Body of pancreas (tissue), 4 donors: ENCODE measurements around the gene SV2B. TPM values are rescaled to one million over a fixed set of nuclear protein-coding genes. Genes with fewer than 3 reads are reported as not detected.

Experiments
- ATAC-seq: fragments of 150-250 bp; one replicate; pipeline ENCODE4 v1.9.1; 2016
- DNase-seq, 4 donors: peaks; one replicate each; pipeline ENCODE4 v3.0.0-alpha.2; 2019
- H3K27ac ChIP-seq, 4 donors: fragments of 200-600 bp; sonication (generic); 1 replicate in 3 of 4; 2 replicates in 1 of 4; pipeline versions ENCODE4 v1.5.1 to v1.6.1; 2016 to 2019; ENCODE audit warnings: mild to moderate bottlenecking in 1 of 4, mixed read lengths in 1 of 4, moderate library complexity in 1 of 4
- H3K27me3 ChIP-seq, 2 donors: fragments of 200-600 bp; sonication (generic); one replicate each; pipeline ENCODE4 v1.6.0; 2016; ENCODE audit warnings: mild to moderate bottlenecking in 1 of 2
- H3K36me3 ChIP-seq, 2 donors: fragments of 200-600 bp; sonication (generic); replicated peaks in 1 of 2; 2 replicates each; pipeline ENCODE4 v1.5.1; 2016; ENCODE audit warnings: low read depth in 2 of 2; ENCODE audit not compliant: insufficient read depth in 1 of 2
- H3K4me1 ChIP-seq: fragments of 200-600 bp; sonication (generic); one replicate; pipeline ENCODE4 v1.6.0; 2016
- H3K4me3 ChIP-seq, 2 donors: fragments of 200-600 bp; sonication (generic); 1 replicate in 1 of 2; 2 replicates in 1 of 2; pipeline ENCODE4 v1.5.1; 2016 to 2019
- H3K9me3 ChIP-seq, 3 donors: fragments of 200-600 bp; sonication (generic); 1 replicate in 2 of 3; 2 replicates in 1 of 3; pipeline ENCODE4 v1.5.1; 2016
- POLR2A ChIP-seq, 3 donors: fragments of 450-650 bp; IDR thresholded peaks; one replicate each; pipeline ENCODE4 v1.6.1; 2016; ENCODE audit warnings: antibody characterized with exemption in 3 of 3, mild to moderate bottlenecking in 2 of 3
- WGBS, 2 donors: methylation state at CpG; one replicate each; pipeline ENCODE4 v1.1.5; 2017; 5-methylcytosine and 5-hydroxymethylcytosine counted together
- intact Hi-C: fragments of 100-400 bp; cut with DNase I; formaldehyde crosslinking; loops from one replicate; pipeline ENCODE4 v1.15.1; 2023
- total RNA-seq, 2 donors: library from RNA; depleted of rRNA; stranded (reverse); fragments of >200 nt; gene quantifications; one replicate each; pipeline ENCODE4 v1.1.0, GENCODE V29; 2016
- TF ChIP-seq, protein P1 (sequence below), 7 experiments: fragments of 450-650 bp in 4 of 7; fragments of 200-600 bp in 3 of 7; sonication (generic) in 3 of 7; IDR thresholded peaks; one replicate each; pipeline ENCODE4 v1.5.1; 2016 to 2019; ENCODE audit warnings: antibody characterized with exemption in 7 of 7

SV2B gene
- total RNA-seq, 2 donors from 2014 or later = 0.78 to 20.4 TPM

DNA sequence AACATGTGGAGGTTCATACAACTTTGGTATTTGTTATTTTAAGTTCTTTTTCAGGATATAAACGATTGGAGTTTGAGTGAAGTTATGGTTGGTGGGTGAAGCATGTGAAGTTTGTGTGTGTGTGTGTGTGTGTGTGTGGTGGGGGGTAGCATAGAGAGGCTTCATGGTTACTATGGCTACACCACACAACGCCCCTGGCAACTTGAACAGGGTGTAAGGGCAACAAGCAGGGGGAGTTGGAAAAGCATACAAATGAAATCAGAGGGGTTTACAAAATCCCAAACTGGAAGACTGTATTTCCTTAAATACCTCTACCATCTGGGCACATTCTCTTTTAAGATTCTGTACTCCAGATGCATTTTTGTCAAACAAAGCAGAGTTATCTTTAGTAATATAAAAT lies 207.5 kb downstream of the SV2B start:
- ATAC-seq (no peak), DNase-seq (no peak)
- Histone ChIP-seq H3K27me3 (no peaks in the 10 kb centered on the region), H3K27ac (no peak overlapping the region), H3K36me3 (no peaks in the 10 kb centered on the region), H3K4me1 (peaks cover 5% of the 10 kb centered on the region), H3K4me3 (no peak overlapping the region), H3K9me3 (no peaks in the 10 kb centered on the region)
- TF ChIP-seq POLR2A (IDR thresholded peaks at IDR 0.05) = no peak
- TF ChIP-seq, protein P1, sequence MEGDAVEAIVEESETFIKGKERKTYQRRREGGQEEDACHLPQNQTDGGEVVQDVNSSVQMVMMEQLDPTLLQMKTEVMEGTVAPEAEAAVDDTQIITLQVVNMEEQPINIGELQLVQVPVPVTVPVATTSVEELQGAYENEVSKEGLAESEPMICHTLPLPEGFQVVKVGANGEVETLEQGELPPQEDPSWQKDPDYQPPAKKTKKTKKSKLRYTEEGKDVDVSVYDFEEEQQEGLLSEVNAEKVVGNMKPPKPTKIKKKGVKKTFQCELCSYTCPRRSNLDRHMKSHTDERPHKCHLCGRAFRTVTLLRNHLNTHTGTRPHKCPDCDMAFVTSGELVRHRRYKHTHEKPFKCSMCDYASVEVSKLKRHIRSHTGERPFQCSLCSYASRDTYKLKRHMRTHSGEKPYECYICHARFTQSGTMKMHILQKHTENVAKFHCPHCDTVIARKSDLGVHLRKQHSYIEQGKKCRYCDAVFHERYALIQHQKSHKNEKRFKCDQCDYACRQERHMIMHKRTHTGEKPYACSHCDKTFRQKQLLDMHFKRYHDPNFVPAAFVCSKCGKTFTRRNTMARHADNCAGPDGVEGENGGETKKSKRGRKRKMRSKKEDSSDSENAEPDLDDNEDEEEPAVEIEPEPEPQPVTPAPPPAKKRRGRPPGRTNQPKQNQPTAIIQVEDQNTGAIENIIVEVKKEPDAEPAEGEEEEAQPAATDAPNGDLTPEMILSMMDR (IDR thresholded peaks at IDR 0.05) = no peak
- intact Hi-C loops = loop anchor here (5.0 kb wide), 1 partner anchor 775 kb away; no protein-coding TSS in a partner anchor
- 27 to 50% methylated on average over 2 of the region's 2 CpGs for WGBS, 2 donors

DNA sequence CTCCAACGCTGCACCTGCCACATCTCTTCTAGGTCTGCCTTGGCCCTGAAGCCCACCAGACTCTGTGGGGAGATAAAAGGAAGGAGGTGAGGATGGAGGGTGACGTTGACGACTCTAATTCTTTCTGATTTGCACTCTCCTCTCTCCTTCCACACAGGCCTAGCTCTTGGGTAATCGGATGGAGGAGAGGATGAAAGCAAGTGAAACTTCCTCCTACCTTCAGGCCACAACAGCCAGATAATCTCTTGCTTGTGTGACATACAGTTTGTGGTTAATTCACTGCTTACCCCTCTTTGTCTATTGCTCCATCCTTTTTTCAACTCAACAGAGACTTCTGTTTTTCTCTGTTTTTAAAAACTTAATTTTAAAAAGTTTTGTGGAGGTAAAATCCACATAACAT lies 208.1 kb downstream of the SV2B start:
- Histone ChIP-seq H3K4me1 (no peaks in the 10 kb centered on the region), H3K27ac (no peak overlapping the region), H3K36me3 (no peaks in the 10 kb centered on the region), H3K4me3 (no peak overlapping the region), H3K27me3 (no peaks in the 10 kb centered on the region), H3K9me3 (no peaks in the 10 kb centered on the region)
- ATAC-seq = no peak
- 52 to 58% methylated on average over 4 of the region's 4 CpGs for WGBS, 2 donors
- no peak for TF ChIP-seq POLR2A (IDR thresholded peaks at IDR 0.05)
- TF ChIP-seq, protein P1 (IDR thresholded peaks at IDR 0.05) = no peak
- no peak for DNase-seq
- intact Hi-C loops = loop anchor here (5.0 kb wide), 1 partner anchor 774 kb away; no protein-coding TSS in a partner anchor

DNA sequence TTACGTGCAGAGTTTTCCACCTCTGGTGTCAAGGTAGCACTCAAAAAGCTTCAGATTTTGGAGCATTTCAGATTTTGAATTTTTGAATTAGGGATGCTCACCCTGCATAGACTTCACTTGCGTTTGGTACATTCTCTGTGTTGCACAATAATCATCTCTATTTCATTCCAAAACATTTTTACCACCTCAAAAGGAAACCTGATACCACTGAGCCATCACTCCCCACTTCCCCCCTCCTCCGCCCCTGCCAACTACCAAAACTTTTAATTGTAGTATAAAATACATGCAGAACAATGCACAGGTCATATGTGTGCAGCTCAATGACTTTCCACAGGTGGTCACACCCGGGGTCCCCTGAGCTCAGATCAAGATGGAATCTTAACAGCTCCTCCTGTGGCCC lies 208.8 kb downstream of the SV2B start:
- DNase-seq (no peak), ATAC-seq (no peak)
- intact Hi-C loops = loop anchor here (5.0 kb wide), 1 partner anchor 773 kb away; no protein-coding TSS in a partner anchor
- H3K4me3 ChIP-seq = no peak overlapping the region
- no peak for TF ChIP-seq POLR2A (IDR thresholded peaks at IDR 0.05)
- TF ChIP-seq, protein P1 (IDR thresholded peaks at IDR 0.05) = no peak
- H3K27ac ChIP-seq = no peak overlapping the region
- 51 to 56% methylated on average over 4 of the region's 4 CpGs for WGBS, 2 donors
- H3K4me1 ChIP-seq = no peaks in the 10 kb centered on the region
- no peaks in the 10 kb centered on the region for H3K27me3 ChIP-seq
- no peaks in the 10 kb centered on the region for H3K9me3 ChIP-seq
- no peaks in the 10 kb centered on the region for H3K36me3 ChIP-seq

DNA sequence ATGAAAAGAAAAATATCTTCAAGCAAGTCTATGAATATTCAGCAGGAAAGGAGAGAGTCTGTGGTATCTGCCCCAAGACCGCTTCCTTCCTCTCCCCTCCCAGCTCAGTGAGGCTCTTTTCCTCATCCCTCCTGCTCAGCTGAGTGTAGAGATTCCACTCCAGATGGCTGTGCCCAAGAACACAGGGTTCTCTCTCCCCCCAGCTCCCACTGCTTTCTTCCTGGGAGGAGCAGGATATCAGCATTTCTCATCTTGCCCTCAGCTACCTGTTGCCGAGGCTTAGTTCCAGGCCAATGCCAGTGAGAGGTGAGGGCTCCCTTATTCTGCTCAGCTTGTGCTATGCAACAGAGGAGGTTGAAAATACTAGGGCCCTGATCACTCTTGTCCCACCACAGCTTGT lies 211.9 kb downstream of the SV2B start:
- 75 to 82% methylated on average over 2 of the region's 2 CpGs for WGBS, 2 donors
- no peaks in the 10 kb centered on the region for H3K36me3 ChIP-seq
- H3K9me3 ChIP-seq = no peaks in the 10 kb centered on the region
- ATAC-seq = no peak
- H3K27ac ChIP-seq = no peak overlapping the region
- TF ChIP-seq, protein P1 (IDR thresholded peaks at IDR 0.05) = no peak
- TF ChIP-seq POLR2A (IDR thresholded peaks at IDR 0.05) = no peak
- no peaks in the 10 kb centered on the region for H3K27me3 ChIP-seq
- no peak overlapping the region for H3K4me3 ChIP-seq
- no peak for DNase-seq
- intact Hi-C loops = loop anchor here (5.0 kb wide), 1 partner anchor 390 kb away; no protein-coding TSS in a partner anchor
- no peaks in the 10 kb centered on the region for H3K4me1 ChIP-seq

DNA sequence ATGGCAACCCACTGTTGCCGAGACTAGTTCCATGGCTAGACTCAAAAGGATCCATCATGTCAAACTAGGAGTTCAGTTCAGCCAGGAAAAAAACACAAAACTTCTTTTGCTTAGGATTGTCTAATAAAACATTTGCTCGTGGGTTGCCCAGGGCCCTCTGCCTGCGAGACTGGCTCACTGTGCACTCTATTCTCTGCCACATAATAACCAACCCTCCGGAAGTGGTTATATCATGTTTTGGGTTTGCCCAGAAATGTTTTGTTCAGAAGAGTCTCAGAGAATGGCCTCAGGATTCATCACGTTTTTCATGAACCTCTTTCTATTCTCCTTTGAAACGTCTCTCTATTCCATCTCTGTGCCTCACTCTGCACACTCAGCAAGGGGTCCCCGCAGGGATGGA lies 216.1 kb downstream of the SV2B start:
- Histone ChIP-seq H3K36me3 (no peaks in the 10 kb centered on the region), H3K4me1 (no peaks in the 10 kb centered on the region), H3K27ac (no peak overlapping the region), H3K4me3 (no peak overlapping the region), H3K27me3 (no peaks in the 10 kb centered on the region), H3K9me3 (no peaks in the 10 kb centered on the region)
- ATAC-seq (no peak), DNase-seq (no peak)
- TF ChIP-seq, protein P1 (IDR thresholded peaks at IDR 0.05) = no peak
- TF ChIP-seq POLR2A (IDR thresholded peaks at IDR 0.05) = no peak
- 72 to 73% methylated on average over 7 of the region's 7 CpGs for WGBS, 2 donors
- intact Hi-C loops = no loop called here
